IPS-15b (cell line): ENCODE results near the gene TEDDM1.
"Not testable (repeated sequence)": the region's sequence is repeated elsewhere in the genome, so short reads cannot be mapped to it uniquely, and the experiment has no call there.

ENCODE experiments used
- H3K27me3 ChIP-seq: one replicate; pipeline ENCODE4 v1.6.1; 2013; ENCODE audit warnings: low read length; ENCODE audit not compliant: control insufficient read depth, insufficient read depth
- H3K36me3 ChIP-seq: one replicate; pipeline ENCODE4 v1.6.1; 2013; ENCODE audit warnings: low read length; ENCODE audit not compliant: control insufficient read depth, insufficient read depth
- H3K4me1 ChIP-seq: one replicate; pipeline ENCODE4 v1.6.1; 2013; ENCODE audit warnings: mild to moderate bottlenecking, low read length; ENCODE audit not compliant: control insufficient read depth, insufficient read depth
- H3K4me3 ChIP-seq: one replicate; pipeline ENCODE4 v1.5.1; 2013; ENCODE audit warnings: low read depth, low read length
- H3K9ac ChIP-seq: one replicate; pipeline ENCODE4 v1.6.1; 2013; ENCODE audit warnings: low read depth, mild to moderate bottlenecking, low read length
- H3K9me3 ChIP-seq: one replicate; pipeline ENCODE4 v1.6.1; 2013; ENCODE audit warnings: mild to moderate bottlenecking, low read length; ENCODE audit not compliant: control insufficient read depth, insufficient read depth

Gene TEDDM1, protein sequence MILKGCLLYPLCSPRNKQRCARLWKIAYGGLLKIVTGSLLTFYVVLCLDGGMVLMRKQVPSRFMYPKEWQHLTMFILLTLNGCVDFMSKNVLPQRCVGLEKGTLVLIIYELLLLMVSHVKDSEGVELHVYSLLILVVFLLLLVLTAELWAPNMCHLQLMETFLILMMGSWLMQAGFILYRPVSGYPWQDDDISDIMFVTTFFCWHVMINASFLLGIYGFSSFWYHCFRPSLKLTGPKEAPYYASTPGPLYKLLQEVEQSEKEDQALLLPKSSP

DNA sequence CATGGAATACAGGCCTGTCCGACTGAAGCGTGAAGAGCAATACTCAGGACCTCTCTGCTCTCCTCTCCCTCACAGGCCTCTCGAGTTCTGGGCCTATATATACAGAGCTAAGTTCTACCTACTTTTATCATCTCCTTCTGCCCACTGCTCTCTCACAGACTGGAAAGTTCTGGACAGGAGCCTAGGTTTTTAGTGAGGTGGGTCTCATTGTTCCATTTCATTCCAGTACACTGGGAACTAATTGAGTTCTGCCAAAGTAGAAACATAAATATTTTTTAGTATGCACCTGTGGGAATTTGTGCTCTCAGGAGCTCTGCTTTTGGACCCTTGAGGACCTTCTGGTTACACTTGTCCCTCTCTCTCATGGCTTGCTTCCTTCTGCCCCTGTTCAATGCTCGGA, at the start of gene TEDDM1:
TEDDM1 (minus strand) TSS at position 101 of the 400 bp plus-strand sequence. CDS start 182 bp downstream, outside the sequence.
- H3K9ac ChIP-seq: no peak within 1 kb of the TSS
- H3K4me1 ChIP-seq: peaks cover 3% of the 10 kb centered on the region
- no peaks in the 10 kb centered on the region for H3K27me3 ChIP-seq
- no peaks in the 10 kb centered on the region for H3K36me3 ChIP-seq
- H3K9me3 ChIP-seq: no peaks in the 10 kb centered on the region
- H3K4me3 ChIP-seq: no peak within 1 kb of the TSS

DNA sequence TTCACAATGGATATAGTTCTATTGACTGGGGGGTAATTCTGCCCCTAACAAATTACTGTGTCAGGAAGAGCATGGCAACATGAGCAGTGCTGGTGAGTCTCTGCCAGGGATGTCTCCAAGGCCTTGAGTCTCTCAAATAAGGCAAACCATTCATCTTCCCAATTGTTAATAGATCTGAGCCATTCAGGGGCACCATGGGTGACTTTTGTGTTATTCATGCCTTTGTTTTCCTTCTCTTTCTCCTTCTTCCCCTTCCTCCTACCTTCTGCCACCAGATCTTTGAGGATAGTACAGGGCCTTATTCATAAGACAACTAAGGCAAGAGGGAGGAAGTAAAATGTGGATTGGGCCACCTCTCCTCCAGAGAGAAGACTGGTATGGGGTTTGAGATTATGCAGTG, 49.6 kb upstream of the TEDDM1 start, which contains the start of gene RGSL1:
RGSL1 (plus strand) TSS at position 60 of the 400 bp plus-strand sequence; CDS start at position 80, 20 bp downstream.
- no peak within 1 kb of the TSS for H3K9ac ChIP-seq
- H3K9me3 ChIP-seq: no peaks in the 10 kb centered on the region
- H3K4me1 ChIP-seq: peaks cover 6% of the 10 kb centered on the region
- H3K4me3 ChIP-seq: no peak within 1 kb of the TSS
- no peaks in the 10 kb centered on the region for H3K36me3 ChIP-seq
- peaks cover 15% of the 10 kb centered on the region for H3K27me3 ChIP-seq

DNA sequence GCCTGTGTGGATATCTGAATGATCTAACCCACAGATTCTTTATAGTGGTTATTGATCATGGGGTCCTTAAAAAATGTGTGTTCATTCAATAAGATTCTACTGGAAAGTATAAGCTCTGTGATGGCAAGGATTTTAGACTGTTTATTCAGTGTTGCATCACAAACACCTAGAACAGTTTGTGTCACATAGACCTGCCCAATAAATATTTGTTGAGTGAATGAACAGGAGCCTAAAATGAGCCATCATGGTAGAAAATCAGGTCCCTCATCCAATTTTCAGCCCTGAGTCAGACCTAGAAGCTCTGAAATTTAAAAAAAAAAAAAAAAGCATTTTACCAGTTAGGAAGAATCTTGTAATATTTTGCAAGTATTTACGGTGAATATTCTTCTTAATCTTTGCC, 47.2 kb upstream of the TEDDM1 start:
- H3K36me3 ChIP-seq: no peaks in the 10 kb centered on the region
- H3K4me1 ChIP-seq: peaks cover 6% of the 10 kb centered on the region
- H3K27me3 ChIP-seq: peaks cover 15% of the 10 kb centered on the region
- no peak overlapping the region for H3K9ac ChIP-seq
- H3K9me3 ChIP-seq: no peaks in the 10 kb centered on the region
- no peak overlapping the region for H3K4me3 ChIP-seq

DNA sequence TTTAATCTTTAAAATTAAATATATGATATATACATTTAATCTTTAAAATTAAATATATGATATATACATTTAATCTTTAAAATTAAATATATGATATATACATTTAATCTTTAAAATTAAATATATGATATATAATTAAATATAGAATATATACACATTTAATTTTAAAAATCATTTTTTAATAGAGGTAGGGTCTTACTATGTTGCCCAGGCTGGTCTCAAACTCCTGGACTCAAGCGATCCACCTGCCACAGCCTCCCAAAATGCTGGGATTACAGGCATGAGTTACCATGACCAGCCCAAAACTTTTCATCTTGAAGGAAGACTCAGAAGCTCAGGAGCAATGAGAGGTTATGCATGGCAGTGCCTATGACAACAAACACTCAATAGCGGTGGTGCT, 46.7 kb upstream of the TEDDM1 start:
- not testable (repeated sequence) for H3K9ac ChIP-seq, H3K36me3 ChIP-seq

DNA sequence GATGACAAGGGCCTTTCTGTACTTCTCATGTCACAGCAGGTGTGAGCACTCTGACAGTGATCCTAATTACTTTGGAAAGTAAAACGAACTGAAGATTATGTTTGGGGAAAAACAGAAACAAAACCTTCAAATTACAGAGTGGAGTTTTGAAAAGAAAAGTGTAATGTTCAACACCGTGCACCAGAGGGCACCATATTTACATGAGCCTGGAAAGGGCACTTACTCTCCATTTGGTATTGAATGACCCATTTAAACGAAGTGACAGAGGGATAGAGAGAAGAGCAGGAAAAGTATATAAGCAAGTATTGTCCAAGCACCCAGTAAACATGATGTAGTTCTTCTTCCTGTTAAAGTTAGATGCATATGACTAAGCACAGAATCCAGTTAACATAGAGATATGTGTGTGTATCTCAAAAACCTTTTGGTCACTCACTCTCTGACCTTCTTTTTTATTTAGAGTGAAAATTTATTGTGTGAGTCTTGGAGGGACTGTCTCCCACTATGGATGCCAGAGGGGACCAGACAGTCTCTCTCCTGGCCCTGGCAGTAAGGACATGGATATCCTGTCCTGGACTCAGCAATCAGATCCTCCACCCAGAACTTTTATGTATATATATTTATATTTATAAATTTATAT, 45.7 kb upstream of the TEDDM1 start:
- Histone ChIP-seq H3K9ac (no peak overlapping the region), H3K9me3 (no peaks in the 10 kb centered on the region), H3K36me3 (no peaks in the 10 kb centered on the region), H3K27me3 (peaks cover 11% of the 10 kb centered on the region), H3K4me1 (peaks cover 6% of the 10 kb centered on the region), H3K4me3 (no peak overlapping the region)

More for the DNA sequence above, 46.7 kb upstream of the TEDDM1 start:
- not testable (repeated sequence) for H3K4me1 ChIP-seq, H3K9me3 ChIP-seq, H3K4me3 ChIP-seq
- H3K27me3 ChIP-seq: peaks cover 15% of the 10 kb centered on the region

DNA sequence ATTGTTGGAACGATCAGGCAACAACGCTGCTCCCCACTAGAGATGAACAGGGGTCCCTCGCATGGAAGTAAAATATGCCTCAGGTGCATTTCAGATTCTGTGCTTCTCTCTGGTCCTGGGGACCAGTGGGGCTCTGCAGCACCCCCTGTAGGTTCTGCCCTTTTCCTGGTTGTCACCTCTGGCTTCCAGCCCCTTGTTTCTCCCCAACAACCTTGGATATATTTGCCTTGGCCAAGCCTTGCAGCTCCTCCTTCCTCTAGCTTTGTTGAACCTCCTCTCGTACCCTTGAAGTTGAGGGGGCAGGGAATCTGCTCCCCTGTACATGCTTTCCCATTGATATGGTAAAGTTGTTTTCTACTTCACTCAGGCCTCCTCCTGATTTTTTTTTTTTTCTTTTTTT, 44.0 kb upstream of the TEDDM1 start:
- no peaks in the 10 kb centered on the region for H3K4me1 ChIP-seq
- H3K9ac ChIP-seq: no peak overlapping the region
- H3K4me3 ChIP-seq: no peak overlapping the region
- H3K9me3 ChIP-seq: no peaks in the 10 kb centered on the region
- no peaks in the 10 kb centered on the region for H3K36me3 ChIP-seq
- peaks cover 7% of the 10 kb centered on the region for H3K27me3 ChIP-seq

DNA sequence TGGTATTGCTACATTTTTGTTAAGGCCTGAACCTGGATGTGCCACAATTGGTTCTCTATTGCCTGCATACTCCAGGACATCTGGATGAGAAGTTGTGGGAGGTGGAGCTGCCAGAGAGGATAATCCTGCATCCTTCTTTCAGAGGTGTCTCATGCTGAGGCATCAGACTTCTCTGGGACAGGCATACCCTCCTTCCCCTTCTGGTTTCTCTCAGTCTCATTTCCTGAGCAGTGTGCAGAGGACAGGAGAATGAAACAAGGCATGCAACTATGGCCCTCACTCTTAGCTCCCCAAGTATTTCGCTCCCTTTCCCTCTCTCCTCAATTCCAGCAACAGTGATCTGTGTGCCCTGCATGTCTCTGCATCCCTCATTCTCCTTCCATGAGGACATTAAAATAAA, 41.9 kb upstream of the TEDDM1 start:
- H3K4me3 ChIP-seq: no peak overlapping the region
- H3K9ac ChIP-seq: no peak overlapping the region
- no peaks in the 10 kb centered on the region for H3K4me1 ChIP-seq
- H3K36me3 ChIP-seq: no peaks in the 10 kb centered on the region
- H3K9me3 ChIP-seq: no peaks in the 10 kb centered on the region
- no peaks in the 10 kb centered on the region for H3K27me3 ChIP-seq

DNA sequence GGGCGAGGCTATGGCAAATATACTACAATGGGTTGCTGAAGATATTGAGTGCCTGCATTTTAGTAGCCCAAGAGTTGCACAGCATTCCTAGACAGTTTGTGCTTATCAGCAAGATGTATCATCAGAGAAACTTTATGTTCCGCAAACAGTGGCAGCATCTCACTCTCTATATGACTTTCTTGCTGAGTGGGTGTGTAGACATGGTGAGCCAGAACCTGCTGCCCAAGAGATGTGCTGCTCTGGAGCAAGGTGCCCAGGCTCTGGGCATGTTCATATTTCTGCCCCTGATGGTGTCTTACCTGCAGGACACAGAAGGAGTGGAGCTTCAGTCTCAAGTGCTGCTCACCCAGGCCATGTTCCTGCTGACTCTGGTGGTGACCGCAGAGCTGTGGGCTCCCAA, 41.3 kb upstream of the TEDDM1 start:
- no peaks in the 10 kb centered on the region for H3K36me3 ChIP-seq
- no peak overlapping the region for H3K4me3 ChIP-seq
- H3K4me1 ChIP-seq: no peaks in the 10 kb centered on the region
- H3K9ac ChIP-seq: no peak overlapping the region
- no peaks in the 10 kb centered on the region for H3K9me3 ChIP-seq
- no peaks in the 10 kb centered on the region for H3K27me3 ChIP-seq

DNA sequence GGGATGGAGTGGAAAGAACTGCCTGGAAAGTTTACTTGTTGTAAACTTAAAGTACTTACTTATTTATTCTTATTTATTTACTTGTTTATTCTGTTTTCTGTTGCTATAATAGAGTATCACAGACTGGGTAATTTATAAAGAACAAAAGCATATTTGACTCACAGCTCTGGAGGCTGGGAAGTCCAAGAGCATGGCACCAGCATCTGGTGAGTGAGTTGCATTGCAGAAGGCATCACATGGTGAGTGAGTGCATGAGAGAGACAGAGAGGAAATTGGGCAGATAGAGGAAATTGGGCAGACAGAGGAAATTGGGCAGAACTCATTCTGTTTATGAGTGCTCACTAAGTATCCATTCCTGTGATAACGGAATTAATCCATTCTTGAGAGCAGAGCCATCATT, 37.9 kb upstream of the TEDDM1 start:
- Histone ChIP-seq H3K27me3 (no peaks in the 10 kb centered on the region), H3K4me3 (no peak overlapping the region)

DNA sequence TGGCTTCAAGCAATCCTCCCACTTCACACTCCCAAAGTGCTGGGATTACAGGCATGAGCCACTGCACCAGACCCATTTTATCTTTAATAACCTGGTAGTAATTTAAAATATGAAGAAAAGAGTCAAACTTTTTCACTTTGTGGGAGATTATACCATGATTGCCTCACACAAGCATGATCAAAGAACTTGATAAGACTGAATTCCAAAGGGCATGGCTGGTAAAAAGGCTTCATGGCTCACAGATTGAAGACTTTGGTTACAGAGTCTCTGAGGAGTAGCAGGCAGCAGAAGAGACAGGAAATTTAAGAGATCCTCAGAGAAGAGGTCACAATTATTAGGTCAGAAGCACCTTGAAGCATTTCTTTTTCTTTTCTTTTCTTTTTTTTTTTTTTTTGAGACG, 33.1 kb upstream of the TEDDM1 start:
- Histone ChIP-seq H3K36me3 (no peaks in the 10 kb centered on the region), H3K27me3 (no peaks in the 10 kb centered on the region), H3K4me1 (no peaks in the 10 kb centered on the region), H3K4me3 (no peak overlapping the region), H3K9me3 (no peaks in the 10 kb centered on the region), H3K9ac (no peak overlapping the region)

More for the DNA sequence above, 37.9 kb upstream of the TEDDM1 start:
- H3K4me1 ChIP-seq: no peaks in the 10 kb centered on the region
- H3K9ac ChIP-seq: no peak overlapping the region
- no peaks in the 10 kb centered on the region for H3K36me3 ChIP-seq
- H3K9me3 ChIP-seq: no peaks in the 10 kb centered on the region

DNA sequence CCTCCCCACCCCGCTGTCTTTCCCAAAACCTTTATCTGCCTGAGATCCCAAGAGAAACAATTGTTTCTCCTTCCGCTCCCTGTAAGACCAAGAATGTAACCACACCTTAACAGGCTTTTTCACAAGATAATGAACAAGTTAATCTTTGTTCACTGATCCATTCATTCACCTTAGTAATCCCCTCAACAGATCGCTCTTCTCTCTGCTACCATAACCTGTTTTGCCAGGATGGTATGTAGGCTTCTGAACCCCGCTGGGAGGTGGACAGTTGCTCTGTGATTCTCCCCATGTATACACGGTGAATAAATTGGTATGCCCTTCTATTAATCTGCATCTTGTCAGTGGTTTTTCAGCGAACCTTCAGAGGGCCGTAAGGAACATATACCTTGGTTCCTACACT, 30.8 kb upstream of the TEDDM1 start:
- Histone ChIP-seq H3K9ac (no peak overlapping the region), H3K27me3 (no peaks in the 10 kb centered on the region), H3K4me1 (no peaks in the 10 kb centered on the region), H3K36me3 (no peaks in the 10 kb centered on the region), H3K4me3 (no peak overlapping the region), H3K9me3 (no peaks in the 10 kb centered on the region)
